HepG2 (cell line): ENCODE results near the gene TENM3. TPM values are rescaled to one million over a fixed set of nuclear protein-coding genes. Genes with fewer than 3 reads are reported as not detected.

ENCODE experiments used
- ATAC-seq: fragments of 200-7000 bp; cut with Tn5 transposase; 3 replicates; pipeline ENCODE4 v1.9.1; 2020; ENCODE audit warnings: mild to moderate bottlenecking, moderate library complexity
- BruUV-seq: library from RNA; stranded (reverse); fragments of 400-500 nt; replicated peaks from 2 replicates; lab custom pipeline; 2021; lab: Mats Ljungman, UMichigan
- CTCF ChIA-PET: fragments of 300-600 bp; formaldehyde crosslinking; extraction: SDS; loops from one replicate; lab custom pipeline; 2021; ENCODE audit warnings: low total read pairs, inconsistent platforms, low intra/inter-chr PET ratio; lab: Yijun Ruan, JAX
- POLR2A ChIA-PET: fragments of 350-600 bp; sonication (Branson Sonifier 250); formaldehyde crosslinking; loops from one replicate; lab custom pipeline; 2020; ENCODE audit warnings: antibody characterized with exemption, inconsistent platforms; lab: Yijun Ruan, JAX
- DNase-seq: peaks from one replicate; pipeline ENCODE4 v3.0.0-alpha.2; 2015; ENCODE audit warnings: low spot score
- FAIRE-seq: peaks from 3 replicates; lab custom pipeline; 2011; peaks lifted over from hg19 to GRCh38; lab: Jason Lieb, UNC
- H2AFZ ChIP-seq: one replicate; pipeline ENCODE4 v1.6.1; 2011; ENCODE audit warnings: low read length, inconsistent platforms
- H3K27ac ChIP-seq: fragments of 300-600 bp; 3 replicates; pipeline ENCODE4 v1.8.0; 2011; ENCODE audit warnings: mixed run types, mild to moderate bottlenecking, mixed read lengths, low read length, inconsistent platforms; ENCODE audit not compliant: insufficient read depth; ENCODE audit errors: extremely low read length
- H3K27me3 ChIP-seq, 2 experiments: fragments of 200-600 bp in 1 of 2; 2 replicates in 1 of 2; 3 replicates in 1 of 2; pipeline versions ENCODE4 v1.6.0 to v1.8.0; 2011; ENCODE audit warnings: low read length in 2 of 2, mild to moderate bottlenecking in 2 of 2, moderate library complexity in 2 of 2, inconsistent platforms in 1 of 2; ENCODE audit not compliant: insufficient read depth in 2 of 2, control insufficient read depth in 1 of 2
- H3K36me3 ChIP-seq, 2 experiments: fragments of 200-600 bp in 1 of 2; replicated peaks in 1 of 2; 2 replicates in 1 of 2; 3 replicates in 1 of 2; pipeline versions ENCODE4 v1.5.1 to v1.8.0; 2011; ENCODE audit warnings: low read length in 2 of 2, inconsistent platforms in 1 of 2; ENCODE audit not compliant: insufficient read depth in 2 of 2, control insufficient read depth in 1 of 2
- H3K4me1 ChIP-seq: 2 replicates; pipeline ENCODE4 v1.5.1; 2012; ENCODE audit warnings: low read length, inconsistent platforms; ENCODE audit not compliant: insufficient read depth
- H3K4me2 ChIP-seq: 2 replicates; pipeline ENCODE4 v1.6.0; 2011; ENCODE audit warnings: low read depth, low read length, inconsistent platforms
- H3K4me3 ChIP-seq, 3 experiments: fragments of 200-600 bp in 1 of 3; sonication (generic), shearing (Covaris generic) in 1 of 3; replicated peaks in 1 of 3; 2 replicates each; pipeline ENCODE4 v1.5.1; 2011 to 2016; ENCODE audit warnings: low read length in 3 of 3, inconsistent platforms in 2 of 3, low read depth in 2 of 3, mild to moderate bottlenecking in 2 of 3, control low read depth in 1 of 3, mixed read lengths in 1 of 3; ENCODE audit not compliant: insufficient read depth in 1 of 3
- H3K79me2 ChIP-seq: one replicate; pipeline ENCODE4 v1.6.1; 2011; ENCODE audit warnings: low read length, inconsistent platforms; ENCODE audit not compliant: insufficient read depth
- H3K9ac ChIP-seq: 2 replicates; pipeline ENCODE4 v1.6.0; 2011; ENCODE audit warnings: mild to moderate bottlenecking, low read depth, low read length, inconsistent platforms; ENCODE audit not compliant: insufficient read depth
- H3K9me3 ChIP-seq: 2 replicates; pipeline ENCODE4 v1.5.1; 2012; ENCODE audit warnings: mild to moderate bottlenecking, low read length
- H4K20me1 ChIP-seq: 2 replicates; pipeline ENCODE4 v1.6.0; 2011; ENCODE audit warnings: inconsistent platforms, mild to moderate bottlenecking, low read length, moderate library complexity; ENCODE audit not compliant: insufficient read depth
- BRCA1 ChIP-seq: sonication (generic); formaldehyde crosslinking; IDR thresholded peaks from 2 replicates; pipeline ENCODE4 v1.4.0; 2020; ENCODE audit warnings: missing genetic modification reagents
- ELF1 ChIP-seq: sonication (generic); formaldehyde crosslinking; IDR thresholded peaks from 2 replicates; pipeline ENCODE4 v1.4.0; 2020; ENCODE audit warnings: missing genetic modification reagents
- HMG20B ChIP-seq: conservative IDR thresholded peaks from 2 replicates; pipeline ENCODE4 v1.6.1; 2016; ENCODE audit warnings: missing genetic modification reagents, missing compliant biosample characterization
- HNRNPH1 ChIP-seq: fragments of 200-400 bp; formaldehyde crosslinking; optimal IDR thresholded peaks from 2 replicates; pipeline ENCODE3; 2017; ENCODE audit warnings: mild to moderate bottlenecking, low read depth, low read length
- IRX3 ChIP-seq: sonication (generic); formaldehyde crosslinking; IDR thresholded peaks from 2 replicates; pipeline ENCODE4 v1.8.1; 2023; ENCODE audit warnings: mild to moderate bottlenecking, low read depth, missing genetic modification reagents, borderline replicate concordance
- LBX2 ChIP-seq: sonication (generic); formaldehyde crosslinking; IDR thresholded peaks from 2 replicates; pipeline ENCODE4 v1.5.0; 2020; ENCODE audit warnings: missing genetic modification reagents, mild to moderate bottlenecking, borderline replicate concordance
- RARG ChIP-seq: sonication (generic); formaldehyde crosslinking; IDR thresholded peaks from 2 replicates; pipeline ENCODE4 v1.4.0; 2020; ENCODE audit warnings: low read depth, mild to moderate bottlenecking, missing genetic modification reagents
- SETDB1 ChIP-seq: sonication (generic); formaldehyde crosslinking; IDR thresholded peaks from 2 replicates; pipeline ENCODE4 v1.5.1; 2020; ENCODE audit warnings: missing genetic modification reagents, mild to moderate bottlenecking, borderline replicate concordance
- SIN3B ChIP-seq: fragments of 150-350 bp; IDR thresholded peaks from 2 replicates; pipeline ENCODE4 v1.6.1; 2014; ENCODE audit warnings: low read length
- TBX2 ChIP-seq: sonication (generic); formaldehyde crosslinking; IDR thresholded peaks from 2 replicates; pipeline ENCODE4 v1.5.0; 2020; ENCODE audit warnings: missing genetic modification reagents, mild to moderate bottlenecking, borderline replicate concordance
- TIGD3 ChIP-seq: sonication (generic); formaldehyde crosslinking; IDR thresholded peaks from 2 replicates; pipeline ENCODE4 v1.5.1; 2020; ENCODE audit warnings: mild to moderate bottlenecking, missing genetic modification reagents, borderline replicate concordance
- ZNF292 ChIP-seq: sonication (generic); formaldehyde crosslinking; IDR thresholded peaks from 2 replicates; pipeline ENCODE4 v1.8.1; 2022; ENCODE audit warnings: mild to moderate bottlenecking, low read depth, missing genetic modification reagents, borderline replicate concordance
- ZNF670 ChIP-seq: sonication (generic); formaldehyde crosslinking; IDR thresholded peaks from 2 replicates; pipeline ENCODE4 v1.8.0; 2022; ENCODE audit warnings: mild to moderate bottlenecking, missing genetic modification reagents, borderline replicate concordance
- ZNF839 ChIP-seq: sonication (generic); formaldehyde crosslinking; IDR thresholded peaks from 2 replicates; pipeline ENCODE4 v1.4.0; 2020; ENCODE audit warnings: missing genetic modification reagents, mild to moderate bottlenecking, borderline replicate concordance
- ZNF879 ChIP-seq: sonication (generic); formaldehyde crosslinking; IDR thresholded peaks from 2 replicates; pipeline ENCODE4 v1.8.1; 2023; ENCODE audit warnings: missing genetic modification reagents
- WGBS: methylation state at CpG from one replicate; pipeline ENCODE4 v1.1.6; 2017; ENCODE audit warnings: low lambda C conversion rate; 5-methylcytosine and 5-hydroxymethylcytosine counted together
- in situ Hi-C: cut with HindIII; loops from 2 replicates; pipeline ENCODE4 v1.10.0; 2017; ENCODE audit warnings: low pct_unique_long_range_greater_than_20kb; ENCODE audit not compliant: extremely low pct_ligation_motif_present
- intact Hi-C: fragments of 100-400 bp; cut with micrococcal nuclease; formaldehyde crosslinking; loops from one replicate; pipeline ENCODE4 v1.10.0; 2022; ENCODE audit not compliant: unreplicated experiment
- polyA plus RNA-seq, 8 experiments: library from polyadenylated mRNA; depleted of rRNA in 3 of 8; stranded (reverse) in 7 of 8; unstranded in 1 of 8; fragments of >200 nt; fragmentation: Illumina TruSeq in 4 of 8; extraction: Trizol in 4 of 8; gene quantifications; 2 replicates each; pipeline versions ENCODE4 v1.2.1 to v1.2.3, GENCODE V29; 2011 to 2016; ENCODE audit warnings: low read depth in 4 of 8, missing spikeins in 1 of 8, mixed read lengths in 1 of 8; ENCODE audit not compliant: insufficient read depth in 1 of 8
- total RNA-seq, 5 experiments: library from RNA; depleted of rRNA; stranded (reverse); fragments of >200 nt; fragmentation: Illumina TruSeq; extraction: Trizol; gene quantifications; 2 replicates each; pipeline ENCODE4 v1.2.3, GENCODE V29; 2016; ENCODE audit warnings: low read depth in 1 of 5

TENM3 gene
- total and polyA plus RNA-seq, 2 of the 13 experiments (the other 11 are each of a cell fraction or from before 2014, with no cell fraction given): 0.04 TPM; not detected in 1

- WGBS: 8% methylated on average over 1 of the region's 1 CpG
- in situ Hi-C loops: no loop called here
- Histone ChIP-seq H3K4me2 (no peak overlapping the region), H3K9ac (no peak overlapping the region), H3K9me3 (no peaks in the 10 kb centered on the region), H3K27ac (no peak overlapping the region), H3K4me3 (no peak overlapping the region), H2AFZ (no peak overlapping the region), H3K27me3 (no peaks in the 10 kb centered on the region), H3K79me2 (no peaks in the 10 kb centered on the region), H3K4me1 (no peaks in the 10 kb centered on the region), H3K36me3 (no peaks in the 10 kb centered on the region), H4K20me1 (no peaks in the 10 kb centered on the region)
- FAIRE-seq (no peak), ATAC-seq (no peak), DNase-seq (no peak)
- CTCF ChIA-PET: no interaction called here
- intact Hi-C loops: no loop called here
- TF ChIP-seq ELF1 (CRISPR knock-in tag): no peak
- TF ChIP-seq SIN3B: no peak
- no peak for TF ChIP-seq ZNF879 (CRISPR knock-in tag)
- TF ChIP-seq BRCA1: no peak
- TF ChIP-seq TBX2: no peak
- no peak for TF ChIP-seq ZNF670 (CRISPR knock-in tag)
- no peak for TF ChIP-seq TIGD3 (CRISPR knock-in tag)
- TF ChIP-seq ZNF839: no peak
- TF ChIP-seq IRX3 (CRISPR knock-in tag): no peak
- no peak for TF ChIP-seq RARG (CRISPR knock-in tag)
- no peak for TF ChIP-seq LBX2 (CRISPR knock-in tag)
- TF ChIP-seq HNRNPH1: no peak
- TF ChIP-seq ZNF292: no peak
- no peak for TF ChIP-seq SETDB1
- TF ChIP-seq HMG20B (CRISPR knock-in tag): no peak
- POLR2A ChIA-PET: no interaction called here
- no TSS peak for BruUV-seq
Observed at GRCh38 chr4:182593864-182594263, 350.7 kb downstream of the TENM3 start.
